Stimulated activated CD8-positive, alpha-beta memory T cell treated with anti-CD3 and anti-CD28 coated beads, Interleukin-4, amount 100 ng/mL, for 4 hours (primary cell): ENCODE results near the gene OSGEPL1.
"Not testable (repeated sequence)": the region's sequence is repeated elsewhere in the genome, so short reads cannot be mapped to it uniquely, and the experiment has no call there.

Experiments used
- DNase-seq, 2 donors: peaks; one replicate each; pipeline ENCODE4 v3.0.0-alpha.2; 2020; ENCODE audit warnings: low read depth in 2 of 2, low spot score in 1 of 2

Gene OSGEPL1

GRCh38 chr2:189751080-189751658 lies 11.4 kb downstream of the OSGEPL1 start:
- DNase-seq, result no peak

GRCh38 chr2:189729430-189729829 lies 33.2 kb downstream of the OSGEPL1 start:
- DNase-seq, result no peak

DNA sequence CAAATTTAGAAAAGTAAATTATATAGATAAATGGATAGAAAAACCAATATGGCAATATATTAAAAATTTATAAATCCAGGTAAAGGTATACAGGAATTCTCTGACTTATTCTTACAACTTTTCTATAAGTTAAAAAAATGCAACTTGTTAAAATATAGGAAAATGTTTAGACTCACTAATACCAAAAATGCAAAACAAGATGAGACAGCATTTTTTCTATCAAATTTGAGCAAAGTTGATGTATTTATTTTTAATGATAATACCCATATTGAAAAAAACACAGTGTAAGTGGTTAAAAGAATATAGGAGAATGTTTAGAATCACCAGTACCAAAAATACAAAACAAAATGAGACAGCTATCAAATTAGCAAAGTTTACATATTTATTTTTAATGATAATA lies 35.7 kb downstream of the OSGEPL1 start:
- no peak for DNase-seq

- DNase-seq, result no peak
Measured at GRCh38 chr2:189726271-189726670, 36.3 kb downstream of the OSGEPL1 start.

- no peak for DNase-seq
Measured at GRCh38 chr2:189723192-189723591, 39.4 kb downstream of the OSGEPL1 start.

DNA sequence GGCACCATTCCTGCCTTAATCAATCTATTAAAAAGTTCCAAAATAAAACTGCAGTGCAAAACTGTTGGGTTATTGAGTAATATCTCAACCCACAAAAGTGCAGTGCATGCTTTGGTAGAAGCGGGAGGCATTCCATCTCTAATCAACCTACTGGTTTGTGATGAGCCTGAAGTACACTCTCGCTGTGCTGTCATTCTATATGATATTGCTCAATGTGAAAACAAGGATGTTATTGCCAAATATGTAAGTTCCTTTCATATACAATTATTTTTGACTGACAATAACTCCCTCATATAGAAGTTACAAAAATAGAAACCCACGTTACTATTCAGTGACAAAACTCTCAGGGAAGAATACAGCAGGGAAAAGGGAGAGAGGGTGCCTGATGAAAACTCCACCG lies 43.0 kb downstream of the OSGEPL1 start:
- DNase-seq, result no peak

GRCh38 chr2:189717593-189717992 lies 45.0 kb downstream of the OSGEPL1 start:
- not testable (repeated sequence) for DNase-seq

DNA sequence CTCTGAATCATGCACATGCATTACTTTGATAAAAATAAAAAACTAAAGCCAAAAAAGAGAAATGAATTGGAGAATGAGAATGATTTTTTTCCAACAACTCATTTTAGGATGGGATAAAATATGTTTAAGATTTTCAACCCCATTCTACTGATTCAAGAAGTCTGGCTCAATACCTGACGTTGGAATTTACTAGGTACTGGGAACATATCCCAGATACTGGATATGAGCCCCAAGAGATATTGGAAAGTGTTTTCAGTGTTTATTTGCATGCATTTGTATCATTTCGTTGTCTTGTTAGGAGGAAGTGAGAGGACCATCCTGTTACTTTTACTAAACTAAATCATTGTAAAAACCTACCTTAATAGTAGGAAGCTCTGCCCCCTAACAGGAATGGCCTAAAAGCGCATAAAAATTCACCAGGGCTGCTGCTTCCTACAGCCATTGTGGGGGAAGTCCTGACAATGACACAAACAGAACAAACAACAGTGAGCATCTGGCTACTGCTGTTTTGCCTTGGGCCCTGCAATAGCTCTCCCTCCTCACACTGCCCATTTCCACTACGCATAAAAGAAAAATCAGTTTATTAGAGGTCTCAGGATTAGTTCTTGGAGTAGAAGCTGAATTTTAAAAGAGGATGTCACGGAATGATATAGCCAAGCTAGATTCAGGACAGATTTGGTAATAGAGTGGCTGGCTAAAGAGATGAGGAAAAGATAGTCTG lies 52.9 kb downstream of the OSGEPL1 start:
- DNase-seq, result no peak

DNA sequence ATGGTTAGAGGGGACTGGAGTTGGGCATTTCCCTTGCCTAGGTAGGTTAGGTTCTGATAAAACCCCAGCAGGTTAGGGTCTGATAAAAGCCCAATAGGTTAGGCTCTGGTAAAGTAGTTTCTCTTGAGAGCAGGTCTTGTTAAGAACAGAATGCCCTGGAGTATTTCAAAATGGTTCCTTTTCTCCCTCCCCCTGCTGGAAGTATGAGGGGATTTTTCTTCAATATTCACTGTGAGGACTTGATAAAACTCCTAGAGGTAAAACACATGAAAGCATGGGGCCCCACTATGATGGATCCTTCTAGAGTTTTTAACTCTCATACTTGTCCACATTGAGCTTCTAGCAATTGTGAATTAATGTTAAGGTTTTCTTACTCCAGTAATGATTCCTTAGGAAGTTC lies 60.5 kb downstream of the OSGEPL1 start:
- no peak for DNase-seq

DNA sequence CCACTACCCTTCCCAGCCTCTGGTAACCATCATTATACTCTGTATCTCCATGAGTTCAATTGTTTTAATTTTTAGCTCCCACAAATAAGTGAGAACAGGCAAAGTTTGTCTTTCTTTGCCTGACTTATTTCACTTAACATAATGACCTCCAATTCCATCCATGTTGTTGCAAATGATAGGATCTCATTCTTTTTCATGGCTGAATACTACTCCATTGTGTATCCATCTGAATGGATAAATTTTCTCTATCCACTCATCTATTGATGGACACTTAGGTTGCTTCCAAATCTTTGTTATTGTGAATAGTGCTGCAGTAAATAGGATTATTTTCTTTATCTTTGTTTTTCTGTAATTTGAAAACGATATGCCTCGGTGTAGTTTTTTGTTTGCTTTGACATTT lies 61.9 kb downstream of the OSGEPL1 start:
- DNase-seq, result no peak

DNA sequence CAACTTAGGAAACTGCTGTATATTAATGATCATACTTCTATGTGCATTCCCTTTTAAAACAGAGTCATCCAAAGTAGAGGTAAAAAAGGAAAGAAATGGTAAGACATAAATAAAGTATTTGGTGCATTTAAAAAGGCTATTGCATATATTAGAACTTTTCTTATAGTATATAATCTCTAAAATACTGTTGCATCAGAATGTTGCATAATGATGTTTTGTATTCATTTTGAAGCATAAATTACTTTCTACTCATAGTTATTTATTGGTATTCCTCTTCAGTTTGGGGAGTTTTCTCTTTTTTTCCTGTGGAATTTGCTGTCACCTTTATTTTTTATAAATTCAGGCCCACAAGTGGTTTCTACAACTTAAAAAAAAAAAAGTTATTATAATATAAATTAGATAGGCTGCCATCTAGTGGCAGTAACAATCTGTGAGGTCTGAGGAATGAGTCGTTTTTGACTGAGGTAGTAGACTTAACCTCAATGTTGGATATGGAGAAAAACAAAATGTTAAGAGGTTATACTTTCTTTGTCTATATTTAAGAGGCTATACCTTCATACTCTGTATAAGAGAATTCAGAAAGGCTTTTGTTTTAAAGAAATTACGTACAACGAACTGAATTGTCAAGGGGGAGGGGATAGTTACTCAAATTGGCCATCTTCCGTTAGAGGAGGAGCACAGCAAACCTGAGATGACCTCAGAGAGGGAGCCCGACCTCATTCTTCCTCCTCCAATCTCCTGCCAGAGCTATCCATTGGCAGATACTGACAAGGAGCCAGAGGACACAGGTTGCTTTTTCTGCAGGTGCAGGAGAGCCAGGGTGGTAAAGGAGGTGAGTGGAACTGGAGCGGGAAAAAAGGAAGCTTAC lies 64.3 kb downstream of the OSGEPL1 start:
- DNase-seq, result no peak
